ENCODE measurements around the gene ACAD8.
A peak's percentile ranks its signal among the peaks of the same experiment; 100 is the strongest.

ACAD8 gene

GRCh38 chr11:134253188-134253993 lies at the start of gene ACAD8, which contains the start of gene THYN1:
TSS of gene ACAD8 (plus strand) at chr11:134253568. CDS start at chr11:134253601, 33 bp downstream.
TSS of gene THYN1 (minus strand) at chr11:134253352. CDS start at chr11:134252882, 470 bp downstream.
- TF ChIP-seq CTCF (conservative IDR thresholded peaks at IDR 0.05), result peak; percentile 31
- H3K27ac ChIP-seq, result peak within 1 kb of the TSS; percentile 76

GRCh38 chr11:134205729-134206128 lies 47.6 kb upstream of the ACAD8 start:
- peak overlapping the region; percentile 49 for H3K27ac ChIP-seq
- no peak for TF ChIP-seq CTCF (conservative IDR thresholded peaks at IDR 0.05)

- no peak for TF ChIP-seq CTCF (conservative IDR thresholded peaks at IDR 0.05)
- peak overlapping the region; percentile 49 for H3K27ac ChIP-seq
Observed at GRCh38 chr11:134206185-134206584, 47.2 kb upstream of the ACAD8 start.

GRCh38 chr11:134207538-134208239 lies 45.7 kb upstream of the ACAD8 start:
- no peak overlapping the region for H3K27ac ChIP-seq
- peak; percentile 89 for TF ChIP-seq CTCF (conservative IDR thresholded peaks at IDR 0.05)

- H3K27ac ChIP-seq, result no peak overlapping the region
- TF ChIP-seq CTCF (conservative IDR thresholded peaks at IDR 0.05), result no peak
Observed at GRCh38 chr11:134215836-134216235, 37.5 kb upstream of the ACAD8 start.

- H3K27ac ChIP-seq, result no peak overlapping the region
- no peak for TF ChIP-seq CTCF (conservative IDR thresholded peaks at IDR 0.05)
Observed at GRCh38 chr11:134216816-134217215, 36.6 kb upstream of the ACAD8 start.

GRCh38 chr11:134223121-134223520 lies 30.2 kb upstream of the ACAD8 start:
- no peak for TF ChIP-seq CTCF (conservative IDR thresholded peaks at IDR 0.05)
- H3K27ac ChIP-seq, result peak overlapping the region; percentile 94

Measured in VCaP (cell line).